ENCODE results near the gene PTBP2.
"Not testable (repeated sequence)": the region's sequence is repeated elsewhere in the genome, so short reads cannot be mapped to it uniquely, and the experiment has no call there.

Gene PTBP2

GRCh38 chr1:96727860-96728259 is 6.3 kb downstream of the PTBP2 start:
- no peak overlapping the region for H3K27ac ChIP-seq (ENCODE audit: insufficient read depth, low read depth, low read length, poor library complexity, severe bottlenecking)
- no peak overlapping the region for H3K4me3 ChIP-seq (ENCODE audit: insufficient read depth, low read depth, low read length)
- no peaks in the 10 kb centered on the region for H3K27me3 ChIP-seq (ENCODE audit: control insufficient read depth, insufficient read depth, low read length, poor library complexity, severe bottlenecking)
- peaks cover 26% of the 10 kb centered on the region for H3K36me3 ChIP-seq (ENCODE audit: control insufficient read depth, insufficient read depth, low read length)
- 86 to 95% methylated on average over 3 of the region's 3 CpGs for WGBS, 2 experiments
- no peaks in the 10 kb centered on the region for H3K9me3 ChIP-seq (ENCODE audit: control insufficient read depth, low read length)
- H3K4me1 ChIP-seq (ENCODE audit: control insufficient read depth, insufficient read depth, low read length), result no peaks in the 10 kb centered on the region

GRCh38 chr1:96730574-96731298 is 9.2 kb downstream of the PTBP2 start:
- Histone ChIP-seq H3K4me1 (ENCODE audit: control insufficient read depth, insufficient read depth, low read length) (no peaks in the 10 kb centered on the region), H3K27me3 (ENCODE audit: control insufficient read depth, insufficient read depth, low read length, poor library complexity, severe bottlenecking) (no peaks in the 10 kb centered on the region), H3K36me3 (ENCODE audit: control insufficient read depth, insufficient read depth, low read length) (peaks cover 32% of the 10 kb centered on the region), H3K9me3 (ENCODE audit: control insufficient read depth, low read length) (no peaks in the 10 kb centered on the region), H3K4me3 (ENCODE audit: insufficient read depth, low read depth, low read length) (no peak overlapping the region), H3K27ac (ENCODE audit: insufficient read depth, low read depth, low read length, poor library complexity, severe bottlenecking) (no peak overlapping the region)
- WGBS, 2 experiments, result 96 to 97% methylated on average over 3 to 4 of the region's 4 CpGs

GRCh38 chr1:96741335-96741734 is 19.8 kb downstream of the PTBP2 start:
- Histone ChIP-seq H3K36me3 (ENCODE audit: control insufficient read depth, insufficient read depth, low read length) (peaks cover 7% of the 10 kb centered on the region), H3K4me1 (ENCODE audit: control insufficient read depth, insufficient read depth, low read length) (no peaks in the 10 kb centered on the region), H3K9me3 (ENCODE audit: control insufficient read depth, low read length) (no peaks in the 10 kb centered on the region), H3K27me3 (ENCODE audit: control insufficient read depth, insufficient read depth, low read length, poor library complexity, severe bottlenecking) (no peaks in the 10 kb centered on the region), H3K4me3 (ENCODE audit: insufficient read depth, low read depth, low read length) (no peak overlapping the region), H3K27ac (ENCODE audit: insufficient read depth, low read depth, low read length, poor library complexity, severe bottlenecking) (no peak overlapping the region)
- 88 to 91% methylated on average over 4 to 5 of the region's 5 CpGs for WGBS, 2 experiments

GRCh38 chr1:96746440-96747420 is 25.1 kb downstream of the PTBP2 start:
- H3K36me3 ChIP-seq (ENCODE audit: control insufficient read depth, insufficient read depth, low read length), result peaks cover 8% of the 10 kb centered on the region
- 91 to 95% methylated on average over 3 to 4 of the region's 7 CpGs for WGBS, 2 experiments
- no peaks in the 10 kb centered on the region for H3K9me3 ChIP-seq (ENCODE audit: control insufficient read depth, low read length)
- no peaks in the 10 kb centered on the region for H3K4me1 ChIP-seq (ENCODE audit: control insufficient read depth, insufficient read depth, low read length)
- no peak overlapping the region for H3K27ac ChIP-seq (ENCODE audit: insufficient read depth, low read depth, low read length, poor library complexity, severe bottlenecking)
- no peak overlapping the region for H3K4me3 ChIP-seq (ENCODE audit: insufficient read depth, low read depth, low read length)
- no peaks in the 10 kb centered on the region for H3K27me3 ChIP-seq (ENCODE audit: control insufficient read depth, insufficient read depth, low read length, poor library complexity, severe bottlenecking)

GRCh38 chr1:96747565-96747964 is 26.0 kb downstream of the PTBP2 start:
- Histone ChIP-seq H3K4me1 (ENCODE audit: control insufficient read depth, insufficient read depth, low read length) (no peaks in the 10 kb centered on the region), H3K4me3 (ENCODE audit: insufficient read depth, low read depth, low read length) (no peak overlapping the region), H3K36me3 (ENCODE audit: control insufficient read depth, insufficient read depth, low read length) (peaks cover 15% of the 10 kb centered on the region), H3K27ac (ENCODE audit: insufficient read depth, low read depth, low read length, poor library complexity, severe bottlenecking) (no peak overlapping the region), H3K27me3 (ENCODE audit: control insufficient read depth, insufficient read depth, low read length, poor library complexity, severe bottlenecking) (no peaks in the 10 kb centered on the region), H3K9me3 (ENCODE audit: control insufficient read depth, low read length) (no peaks in the 10 kb centered on the region)
- 100% methylated on average over 1 of the region's 1 CpG; no CpG with 5 or more reads in 1 of the 2 experiments for WGBS, 2 experiments

GRCh38 chr1:96748078-96748477 is 26.5 kb downstream of the PTBP2 start:
- Histone ChIP-seq H3K4me3 (ENCODE audit: insufficient read depth, low read depth, low read length) (no peak overlapping the region), H3K4me1 (ENCODE audit: control insufficient read depth, insufficient read depth, low read length) (no peaks in the 10 kb centered on the region), H3K27ac (ENCODE audit: insufficient read depth, low read depth, low read length, poor library complexity, severe bottlenecking) (no peak overlapping the region), H3K9me3 (ENCODE audit: control insufficient read depth, low read length) (no peaks in the 10 kb centered on the region), H3K27me3 (ENCODE audit: control insufficient read depth, insufficient read depth, low read length, poor library complexity, severe bottlenecking) (no peaks in the 10 kb centered on the region), H3K36me3 (ENCODE audit: control insufficient read depth, insufficient read depth, low read length) (peaks cover 20% of the 10 kb centered on the region)
- 78 to 91% methylated on average over 2 of the region's 3 CpGs for WGBS, 2 experiments

GRCh38 chr1:96749618-96750017 is 28.0 kb downstream of the PTBP2 start:
- WGBS, 2 experiments, result 93 to 100% methylated on average over 1 to 2 of the region's 2 CpGs
- Histone ChIP-seq H3K9me3 (ENCODE audit: control insufficient read depth, low read length) (no peaks in the 10 kb centered on the region), H3K27me3 (ENCODE audit: control insufficient read depth, insufficient read depth, low read length, poor library complexity, severe bottlenecking) (no peaks in the 10 kb centered on the region), H3K36me3 (ENCODE audit: control insufficient read depth, insufficient read depth, low read length) (peaks cover 35% of the 10 kb centered on the region), H3K4me1 (ENCODE audit: control insufficient read depth, insufficient read depth, low read length) (no peaks in the 10 kb centered on the region), H3K27ac (ENCODE audit: insufficient read depth, low read depth, low read length, poor library complexity, severe bottlenecking) (no peak overlapping the region), H3K4me3 (ENCODE audit: insufficient read depth, low read depth, low read length) (no peak overlapping the region)

GRCh38 chr1:96752394-96752793 is 30.8 kb downstream of the PTBP2 start:
- no peak overlapping the region for H3K4me3 ChIP-seq (ENCODE audit: insufficient read depth, low read depth, low read length)
- H3K36me3 ChIP-seq (ENCODE audit: control insufficient read depth, insufficient read depth, low read length), result peaks cover 59% of the 10 kb centered on the region
- peaks cover 2% of the 10 kb centered on the region for H3K9me3 ChIP-seq (ENCODE audit: control insufficient read depth, low read length)
- H3K27me3 ChIP-seq (ENCODE audit: control insufficient read depth, insufficient read depth, low read length, poor library complexity, severe bottlenecking), result no peaks in the 10 kb centered on the region
- no peaks in the 10 kb centered on the region for H3K4me1 ChIP-seq (ENCODE audit: control insufficient read depth, insufficient read depth, low read length)
- H3K27ac ChIP-seq (ENCODE audit: insufficient read depth, low read depth, low read length, poor library complexity, severe bottlenecking), result no peak overlapping the region
- 96 to 100% methylated on average over 2 of the region's 2 CpGs for WGBS, 2 experiments

- H3K27ac ChIP-seq (ENCODE audit: insufficient read depth, low read depth, low read length, poor library complexity, severe bottlenecking), result no peak overlapping the region
These were observed 35.2 kb downstream of the PTBP2 start for GRCh38 chr1:96756789-96757188.

GRCh38 chr1:96762586-96762985 is 41.0 kb downstream of the PTBP2 start:
- not testable (repeated sequence) for H3K9me3 ChIP-seq (ENCODE audit: control insufficient read depth, low read length); H3K4me1 ChIP-seq (ENCODE audit: control insufficient read depth, insufficient read depth, low read length); H3K27ac ChIP-seq (ENCODE audit: insufficient read depth, low read depth, low read length, poor library complexity, severe bottlenecking); H3K4me3 ChIP-seq (ENCODE audit: insufficient read depth, low read depth, low read length); H3K27me3 ChIP-seq (ENCODE audit: control insufficient read depth, insufficient read depth, low read length, poor library complexity, severe bottlenecking)
- 95 to 97% methylated on average over 36 of the region's 36 CpGs for WGBS, 2 experiments
- H3K36me3 ChIP-seq (ENCODE audit: control insufficient read depth, insufficient read depth, low read length), result peaks cover 29% of the 10 kb centered on the region

More at GRCh38 chr1:96756789-96757188, 35.2 kb downstream of the PTBP2 start:
- no peaks in the 10 kb centered on the region for H3K27me3 ChIP-seq (ENCODE audit: control insufficient read depth, insufficient read depth, low read length, poor library complexity, severe bottlenecking)
- peaks cover 8% of the 10 kb centered on the region for H3K9me3 ChIP-seq (ENCODE audit: control insufficient read depth, low read length)
- H3K36me3 ChIP-seq (ENCODE audit: control insufficient read depth, insufficient read depth, low read length), result peaks cover 72% of the 10 kb centered on the region
- H3K4me1 ChIP-seq (ENCODE audit: control insufficient read depth, insufficient read depth, low read length), result no peaks in the 10 kb centered on the region
- no peak overlapping the region for H3K4me3 ChIP-seq (ENCODE audit: insufficient read depth, low read depth, low read length)
- WGBS, 2 experiments, result 81 to 100% methylated on average over 1 of the region's 1 CpG
